SK-N-SH (cell line): ENCODE data around the gene SYNE1.

ENCODE experiments used
- CHD2 ChIP-seq: fragments of 150-350 bp; IDR thresholded peaks from 2 replicates; pipeline ENCODE4 v1.6.1; 2018; ENCODE audit warnings: low read length; ENCODE audit not compliant: partially characterized antibody
- CTCF ChIP-seq: fragments of 200-600 bp; sonication (generic); IDR thresholded peaks from 2 replicates; pipeline ENCODE4 v1.6.1; 2017; ENCODE audit warnings: antibody characterized with exemption, mild to moderate bottlenecking, moderate library complexity
- FOXJ3 ChIP-seq: sonication (generic); formaldehyde crosslinking; IDR thresholded peaks from 2 replicates; pipeline ENCODE4 v1.5.1; 2020; ENCODE audit warnings: mild to moderate bottlenecking, missing genetic modification reagents
- FOXM1 ChIP-seq: IDR thresholded peaks from 2 replicates; pipeline ENCODE4 v1.4.0; 2012; ENCODE audit warnings: low read depth, mild to moderate bottlenecking
- MAX ChIP-seq: IDR thresholded peaks from 2 replicates; pipeline ENCODE4 v1.4.0; 2012; ENCODE audit warnings: low read depth
- NRF1 ChIP-seq: IDR thresholded peaks from 2 replicates; pipeline ENCODE4 v1.6.1; 2012; ENCODE audit warnings: low read depth, mild to moderate bottlenecking, low read length
- RFX5 ChIP-seq: IDR thresholded peaks from 2 replicates; pipeline ENCODE4 v1.6.1; 2012; ENCODE audit warnings: mild to moderate bottlenecking, improper control_type of control experiment, low read length
- SMC3 ChIP-seq: IDR thresholded peaks from 2 replicates; pipeline ENCODE4 v1.6.1; 2012; ENCODE audit warnings: low read depth, low read length, improper control_type of control experiment
- TAF1 ChIP-seq: IDR thresholded peaks from 2 replicates; pipeline ENCODE4 v1.6.1; 2012; ENCODE audit warnings: low read depth, mild to moderate bottlenecking, low read length, moderate library complexity, borderline replicate concordance
- USF2 ChIP-seq: fragments of 150-350 bp; IDR thresholded peaks from 2 replicates; pipeline ENCODE4 v1.6.1; 2017; ENCODE audit warnings: antibody characterized with exemption, low read length, low read depth, borderline replicate concordance
- YY1 ChIP-seq: IDR thresholded peaks from 2 replicates; pipeline ENCODE4 v1.4.0; 2012; ENCODE audit warnings: low read depth, mild to moderate bottlenecking

- TF ChIP-seq TAF1, result peak; percentile 68; the same call in 1 of the 2 replicates
- TF ChIP-seq YY1, result 0 out of 2 replicates have a peak, but pooled peaks have one; percentile 25
- TF ChIP-seq CTCF, result no peak
- peak; percentile 72 for TF ChIP-seq MAX
- TF ChIP-seq CHD2, result peak; percentile 21
- no peak for TF ChIP-seq NRF1
- no peak for TF ChIP-seq FOXM1
- no peak for TF ChIP-seq USF2
- 0 out of 2 replicates have a peak, but pooled peaks have one; percentile 3 for TF ChIP-seq SMC3
- TF ChIP-seq RFX5, result no peak
- TF ChIP-seq FOXJ3 (CRISPR knock-in tag), result 0 out of 2 replicates have a peak, but pooled peaks have one; percentile 35
Measured at GRCh38 chr6:152380993-152381898, 255.9 kb downstream of the SYNE1 start.
